ENCODE data around the gene CEP85L. TPM values are rescaled to one million over a fixed set of nuclear protein-coding genes. Genes with fewer than 3 reads are reported as not detected.

The CEP85L gene
- total RNA-seq, 1 donor from 2014 or later, result 12.6 TPM

DNA sequence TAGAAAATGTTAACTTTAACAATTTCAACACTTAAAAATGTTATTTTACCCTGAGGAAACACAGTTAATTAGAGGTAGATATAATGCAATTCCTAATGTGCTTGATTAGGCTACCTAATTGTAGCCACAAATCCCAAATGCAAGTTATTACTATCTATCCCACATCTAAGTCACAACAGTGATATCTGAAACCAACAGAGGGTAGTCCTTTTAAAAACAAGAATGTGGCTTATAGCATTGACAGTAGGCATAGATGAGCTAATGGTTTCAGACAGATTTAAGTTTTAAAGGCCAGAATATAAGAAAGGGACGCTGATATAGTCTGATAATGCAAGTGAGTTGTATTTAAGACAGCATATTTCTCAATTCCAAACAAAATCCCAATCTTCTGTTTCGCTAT is 80.3 kb downstream of the CEP85L start:
- Histone ChIP-seq H3K79me2 (ENCODE audit: low read depth) (no peaks in the 10 kb centered on the region), H3K27me3 (no peaks in the 10 kb centered on the region), H2AFZ (replicated peaks) (no peak overlapping the region), H4K20me1 (ENCODE audit: low read depth) (no peaks in the 10 kb centered on the region), H3K27ac (no peak overlapping the region), H3K4me3 (no peak overlapping the region), H3K4me2 (no peak overlapping the region), H3K9ac (no peak overlapping the region), H3F3A (ENCODE audit: low read depth) (no peaks in the 10 kb centered on the region), H3K4me1 (no peaks in the 10 kb centered on the region), H3K9me3 (ENCODE audit: low read depth) (no peaks in the 10 kb centered on the region), H3K36me3 (no peaks in the 10 kb centered on the region)
- Mint-ChIP-seq H3K27me3 (ENCODE audit: insufficient read depth, low read depth) (peaks cover 3% of the 10 kb centered on the region), H3K4me1 (no peaks in the 10 kb centered on the region), H3K9me3 (peaks cover 23% of the 10 kb centered on the region), H3K27ac (no peak overlapping the region), H3K36me3 (peaks cover 22% of the 10 kb centered on the region), H3K4me3 (no peak overlapping the region)
- DNase-seq (ENCODE audit: low spot score), result no peak
- TF ChIP-seq CTCF (IDR thresholded peaks at IDR 0.05) (no peak), EZH2 (IDR thresholded peaks at IDR 0.05) (no peak), EZH2phosphoT487 (IDR thresholded peaks at IDR 0.05) (no peak)

DNA sequence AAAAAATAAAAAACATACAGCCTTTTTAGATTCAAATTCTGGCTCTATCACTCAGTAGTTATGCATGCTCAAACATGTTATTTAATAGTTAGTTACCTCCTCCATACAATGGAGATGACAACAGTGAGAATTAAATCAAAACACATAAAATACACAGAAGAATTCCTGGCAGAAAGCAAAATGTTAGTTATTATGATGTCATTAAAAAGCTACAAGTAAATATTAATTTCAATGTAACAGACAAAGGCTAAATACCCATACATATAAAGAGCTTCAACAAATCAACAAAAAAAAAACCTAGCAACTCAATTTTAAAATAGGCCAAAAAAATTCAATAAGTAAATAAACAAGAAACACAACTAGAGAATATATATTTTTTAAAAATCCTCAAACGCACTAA is 81.9 kb downstream of the CEP85L start:
- no peak overlapping the region for H3K4me3 ChIP-seq
- peaks cover 8% of the 10 kb centered on the region for H3K9me3 Mint-ChIP-seq
- no peak overlapping the region for H3K9ac ChIP-seq
- H3K27me3 Mint-ChIP-seq (ENCODE audit: insufficient read depth, low read depth), result no peaks in the 10 kb centered on the region
- no peaks in the 10 kb centered on the region for H3K36me3 ChIP-seq
- no peaks in the 10 kb centered on the region for H3K9me3 ChIP-seq (ENCODE audit: low read depth)
- no peak overlapping the region for H3K4me2 ChIP-seq
- no peaks in the 10 kb centered on the region for H3K27me3 ChIP-seq
- H3K79me2 ChIP-seq (ENCODE audit: low read depth), result no peaks in the 10 kb centered on the region
- no peaks in the 10 kb centered on the region for H4K20me1 ChIP-seq (ENCODE audit: low read depth)
- TF ChIP-seq EZH2phosphoT487 (IDR thresholded peaks at IDR 0.05), result no peak
- no peak for TF ChIP-seq CTCF (IDR thresholded peaks at IDR 0.05)
- TF ChIP-seq EZH2 (IDR thresholded peaks at IDR 0.05), result no peak
- H3K27ac Mint-ChIP-seq, result no peak overlapping the region
- DNase-seq (ENCODE audit: low spot score), result no peak
- no peak overlapping the region for H2AFZ ChIP-seq (replicated peaks)
- peaks cover 7% of the 10 kb centered on the region for H3K36me3 Mint-ChIP-seq
- no peaks in the 10 kb centered on the region for H3K4me1 Mint-ChIP-seq
- H3K4me1 ChIP-seq, result no peaks in the 10 kb centered on the region
- no peaks in the 10 kb centered on the region for H3F3A ChIP-seq (ENCODE audit: low read depth)
- H3K27ac ChIP-seq, result no peak overlapping the region
- H3K4me3 Mint-ChIP-seq, result no peak overlapping the region

DNA sequence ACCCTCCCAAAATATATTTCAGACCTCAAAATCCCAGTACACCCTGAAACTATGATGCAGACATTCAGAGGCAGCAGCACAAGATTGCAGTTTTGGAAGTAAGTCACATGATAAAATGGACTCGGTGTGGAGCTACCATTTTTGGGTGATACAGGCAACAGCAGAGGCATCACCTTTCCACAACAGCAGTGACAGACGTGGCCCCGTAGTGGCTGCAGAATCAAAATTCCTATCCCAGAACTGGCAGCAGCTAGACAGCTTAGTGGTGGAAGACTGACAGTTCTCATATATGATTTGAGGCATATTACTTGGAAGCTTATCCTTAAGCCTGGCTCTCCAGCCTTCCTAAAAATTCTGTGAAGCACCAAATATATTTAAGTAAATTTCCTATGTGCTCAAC is 83.4 kb downstream of the CEP85L start:
- TF ChIP-seq EZH2phosphoT487 (IDR thresholded peaks at IDR 0.05) (no peak), CTCF (IDR thresholded peaks at IDR 0.05) (no peak), EZH2 (IDR thresholded peaks at IDR 0.05) (no peak)
- Histone ChIP-seq H2AFZ (replicated peaks) (no peak overlapping the region), H3K4me3 (no peak overlapping the region), H3K27me3 (no peaks in the 10 kb centered on the region), H3K4me2 (no peak overlapping the region), H3K36me3 (no peaks in the 10 kb centered on the region), H4K20me1 (ENCODE audit: low read depth) (no peaks in the 10 kb centered on the region), H3K27ac (no peak overlapping the region), H3K4me1 (no peaks in the 10 kb centered on the region), H3K79me2 (ENCODE audit: low read depth) (no peaks in the 10 kb centered on the region), H3K9ac (no peak overlapping the region), H3K9me3 (ENCODE audit: low read depth) (no peaks in the 10 kb centered on the region), H3F3A (ENCODE audit: low read depth) (no peaks in the 10 kb centered on the region)
- H3K9me3 Mint-ChIP-seq, result no peaks in the 10 kb centered on the region
- no peak for DNase-seq (ENCODE audit: low spot score)
- no peaks in the 10 kb centered on the region for H3K27me3 Mint-ChIP-seq (ENCODE audit: insufficient read depth, low read depth)
- no peaks in the 10 kb centered on the region for H3K4me1 Mint-ChIP-seq
- H3K4me3 Mint-ChIP-seq, result no peak overlapping the region
- H3K27ac Mint-ChIP-seq, result no peak overlapping the region
- H3K36me3 Mint-ChIP-seq, result no peaks in the 10 kb centered on the region
